ENCODE results near the gene TRAF4.

TRAF4 gene

GRCh38 chr17:28744104-28744971 is 527 bp downstream of the TRAF4 start:
- peak; percentile 50 for DNase-seq
- H3K9me3 ChIP-seq (ENCODE audit: severe bottlenecking) = no peaks in the 10 kb centered on the region
- H3K36me3 ChIP-seq = peaks cover 53% of the 10 kb centered on the region
- peak overlapping the region; percentile 87 for H3K4me3 ChIP-seq (ENCODE audit: low read depth, low read length)
- H3K27me3 ChIP-seq (ENCODE audit: insufficient read depth, low read depth, severe bottlenecking) = no peaks in the 10 kb centered on the region
- peak overlapping the region; percentile 93 for H3K27ac ChIP-seq
- TF ChIP-seq CTCF (IDR thresholded peaks at IDR 0.05; ENCODE audit: low read depth, low read length) = no peak

DNA sequence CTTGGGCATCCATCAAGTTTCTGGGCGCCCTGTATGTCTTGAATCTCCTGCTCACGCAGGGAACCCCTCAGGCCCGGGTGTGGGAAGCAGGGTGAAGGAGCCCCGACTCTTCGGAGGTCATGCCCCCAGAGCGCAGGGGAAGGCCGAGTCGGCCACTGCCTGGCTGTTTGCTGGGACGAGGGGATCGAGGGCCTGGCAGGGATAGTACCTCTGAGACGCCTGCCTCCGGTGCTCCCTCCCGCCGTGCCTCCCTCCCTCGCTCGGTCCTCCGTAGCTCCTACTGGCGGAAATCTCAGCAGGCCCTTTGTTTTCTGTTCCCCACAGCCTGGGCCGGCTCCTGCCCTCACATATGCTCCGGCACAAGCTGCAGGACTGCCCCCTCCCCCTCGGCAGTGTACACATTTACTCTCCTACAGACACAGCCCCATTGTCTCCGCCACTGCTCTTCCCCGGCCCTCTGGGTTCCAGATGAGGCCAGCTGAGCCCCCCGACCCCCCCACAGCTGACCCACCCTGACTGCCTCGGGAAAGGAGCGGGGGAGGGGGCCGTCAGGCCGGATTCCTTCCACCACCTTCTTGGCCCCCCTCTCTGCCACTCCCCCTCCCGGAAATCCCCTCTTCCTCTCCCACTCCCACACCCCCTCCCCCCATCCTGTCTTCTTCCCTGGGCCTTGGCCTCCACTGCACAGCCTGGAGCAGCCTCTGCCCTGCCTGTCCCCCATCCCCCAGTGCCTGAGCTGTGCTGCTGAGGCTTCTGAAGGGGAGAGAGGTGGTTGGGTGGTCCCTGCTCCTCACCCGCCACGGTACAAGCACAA is 1.4 kb downstream of the TRAF4 start:
- Histone ChIP-seq H3K4me3 (ENCODE audit: low read depth, low read length) (peak overlapping the region; percentile 87), H3K27ac (peak overlapping the region; percentile 93), H3K27me3 (ENCODE audit: insufficient read depth, low read depth, severe bottlenecking) (no peaks in the 10 kb centered on the region), H3K36me3 (peaks cover 57% of the 10 kb centered on the region), H3K9me3 (ENCODE audit: severe bottlenecking) (no peaks in the 10 kb centered on the region)
- peak; percentile 58 for DNase-seq
- TF ChIP-seq CTCF (IDR thresholded peaks at IDR 0.05; ENCODE audit: low read depth, low read length) = no peak

- TF ChIP-seq CTCF (IDR thresholded peaks at IDR 0.05; ENCODE audit: low read depth, low read length) = no peak
- no peak for DNase-seq
Observed at GRCh38 chr17:28745786-28746411, 2.1 kb downstream of the TRAF4 start.

GRCh38 chr17:28746611-28747050 is 2.8 kb downstream of the TRAF4 start:
- peak overlapping the region; percentile 93 for H3K27ac ChIP-seq
- peak; percentile 93 for DNase-seq
- H3K36me3 ChIP-seq = peaks cover 71% of the 10 kb centered on the region
- no peaks in the 10 kb centered on the region for H3K27me3 ChIP-seq (ENCODE audit: insufficient read depth, low read depth, severe bottlenecking)
- no peak overlapping the region for H3K4me3 ChIP-seq (ENCODE audit: low read depth, low read length)
- TF ChIP-seq CTCF (IDR thresholded peaks at IDR 0.05; ENCODE audit: low read depth, low read length) = 0 out of 2 replicates have a peak, but pooled peaks have one; percentile 9
- no peaks in the 10 kb centered on the region for H3K9me3 ChIP-seq (ENCODE audit: severe bottlenecking)

More at GRCh38 chr17:28745786-28746411, 2.1 kb downstream of the TRAF4 start:
- Histone ChIP-seq H3K9me3 (ENCODE audit: severe bottlenecking) (no peaks in the 10 kb centered on the region), H3K27ac (peak overlapping the region; percentile 93), H3K36me3 (peaks cover 64% of the 10 kb centered on the region), H3K4me3 (ENCODE audit: low read depth, low read length) (peak overlapping the region; percentile 87), H3K27me3 (ENCODE audit: insufficient read depth, low read depth, severe bottlenecking) (no peaks in the 10 kb centered on the region)

DNA sequence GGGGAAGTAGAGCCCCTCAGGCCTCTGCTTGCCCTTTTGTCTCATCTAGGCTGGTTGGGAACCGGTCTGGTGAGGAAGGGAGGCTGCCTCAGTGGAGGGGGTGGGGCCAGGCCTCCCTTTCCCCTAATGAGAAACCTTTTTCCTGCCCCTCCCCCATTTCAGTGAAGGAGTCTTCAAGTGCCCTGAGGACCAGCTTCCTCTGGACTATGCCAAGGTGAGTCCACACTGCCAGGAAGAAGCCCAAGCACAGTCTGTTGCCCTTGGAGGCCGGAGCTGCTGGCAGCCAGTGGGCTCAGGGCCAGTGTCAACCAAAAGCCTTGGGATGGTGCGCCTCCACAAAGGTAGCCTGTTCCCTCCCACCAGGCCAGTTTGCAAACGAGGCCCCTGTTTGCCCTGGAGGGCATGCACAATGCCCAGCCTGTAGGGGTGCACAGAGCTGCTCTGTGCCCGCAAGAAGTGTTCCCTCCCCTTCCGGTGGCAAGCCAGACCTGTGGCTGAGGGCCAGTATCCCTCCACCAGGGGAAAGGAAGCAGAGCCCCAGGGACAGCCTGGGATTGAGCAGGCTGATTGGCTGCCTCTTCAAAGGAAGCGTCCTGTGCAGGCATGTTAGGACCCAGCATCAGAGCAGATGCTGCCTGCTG is 3.4 kb downstream of the TRAF4 start:
- H3K36me3 ChIP-seq = peaks cover 77% of the 10 kb centered on the region

More for the DNA sequence above, 3.4 kb downstream of the TRAF4 start:
- Histone ChIP-seq H3K4me3 (ENCODE audit: low read depth, low read length) (no peak overlapping the region), H3K9me3 (ENCODE audit: severe bottlenecking) (no peaks in the 10 kb centered on the region), H3K27ac (peak overlapping the region; percentile 93), H3K27me3 (ENCODE audit: insufficient read depth, low read depth, severe bottlenecking) (no peaks in the 10 kb centered on the region)
- no peak for DNase-seq
- no peak for TF ChIP-seq CTCF (IDR thresholded peaks at IDR 0.05; ENCODE audit: low read depth, low read length)

Measured in WERI-Rb-1 (cell line).